PC-3 (cell line): ENCODE data around the gene SLC43A3. TPM values are rescaled to one million over a fixed set of nuclear protein-coding genes. Genes with fewer than 3 reads are reported as not detected.

Experiments used
- ATAC-seq: fragments of 200-7000 bp; cut with Tn5 transposase; 2 replicates; pipeline ENCODE4 v1.9.1; 2020; ENCODE audit warnings: mild to moderate bottlenecking, moderate library complexity
- BruUV-seq: library from RNA; stranded (reverse); fragments of 400-500 nt; replicated peaks from 2 replicates; lab custom pipeline; 2021; lab: Mats Ljungman, UMichigan
- CTCF ChIA-PET: fragments of 300-600 bp; sonication (Branson Sonifier 250); formaldehyde crosslinking; loops from one replicate; lab custom pipeline; 2022; ENCODE audit warnings: antibody characterized with exemption; lab: Charles Lee
- POLR2A ChIA-PET: fragments of 300-600 bp; sonication (Branson Sonifier 250); formaldehyde crosslinking; loops from one replicate; lab custom pipeline; 2022; ENCODE audit warnings: antibody characterized with exemption; ENCODE audit not compliant: unreplicated experiment; lab: Charles Lee
- DNase-seq: peaks from one replicate; pipeline ENCODE4 v3.0.0-alpha.2; 2015
- H2AFZ ChIP-seq: fragments of 300-600 bp; sonication (generic); 2 replicates; pipeline ENCODE4 v1.6.0; 2016; ENCODE audit warnings: antibody characterized with exemption, low read length
- H3F3A ChIP-seq: fragments of 300-600 bp; sonication (generic); one replicate; pipeline ENCODE4 v1.6.0; 2017; ENCODE audit warnings: antibody characterized with exemption, low read length, control low read depth, mild to moderate bottlenecking; ENCODE audit not compliant: unreplicated experiment
- H3K27ac ChIP-seq: fragments of 300-600 bp; sonication (generic); 2 replicates; pipeline ENCODE4 v1.5.1; 2016; ENCODE audit warnings: mild to moderate bottlenecking, low read length
- H3K27me3 ChIP-seq: fragments of 300-600 bp; sonication (generic); 2 replicates; pipeline ENCODE4 v1.6.1; 2016; ENCODE audit warnings: low read length, mixed read lengths
- H3K36me3 ChIP-seq: fragments of 300-600 bp; sonication (generic); 2 replicates; pipeline ENCODE4 v1.6.1; 2016; ENCODE audit warnings: low read depth, mixed run types, low read length, mixed read lengths
- H3K4me1 ChIP-seq: fragments of 300-600 bp; sonication (generic); 2 replicates; pipeline ENCODE4 v1.5.1; 2016; ENCODE audit warnings: low read length; ENCODE audit not compliant: insufficient read depth
- H3K4me2 ChIP-seq: fragments of 300-600 bp; sonication (generic); 2 replicates; pipeline ENCODE4 v1.6.0; 2016; ENCODE audit warnings: low read length
- H3K4me3 ChIP-seq: fragments of 300-600 bp; sonication (generic); 2 replicates; pipeline ENCODE4 v1.5.1; 2016; ENCODE audit warnings: mild to moderate bottlenecking, low read length, mixed read lengths
- H3K79me2 ChIP-seq: fragments of 300-600 bp; sonication (generic); 2 replicates; pipeline ENCODE4 v1.6.1; 2017; ENCODE audit warnings: low read length, mixed read lengths
- H3K9ac ChIP-seq: fragments of 300-600 bp; sonication (generic); 2 replicates; pipeline ENCODE4 v1.6.0; 2016; ENCODE audit warnings: mild to moderate bottlenecking, low read length
- H3K9me2 ChIP-seq: fragments of 300-600 bp; sonication (generic); replicated peaks from 2 replicates; pipeline ENCODE4 v1.6.1; 2016; ENCODE audit warnings: mixed run types, low read length, mixed read lengths
- H3K9me3 ChIP-seq: fragments of 300-600 bp; sonication (generic); 2 replicates; pipeline ENCODE4 v1.6.1; 2016; ENCODE audit warnings: low read length, mixed read lengths
- H4K20me1 ChIP-seq: fragments of 300-600 bp; sonication (generic); 2 replicates; pipeline ENCODE4 v1.6.1; 2016; ENCODE audit warnings: low read length, mixed read lengths
- CTCF ChIP-seq: fragments of 300-600 bp; sonication (generic); conservative IDR thresholded peaks from 2 replicates; pipeline ENCODE4 v1.5.1; 2017; ENCODE audit warnings: antibody characterized with exemption, low read depth, mild to moderate bottlenecking, low read length
- EZH2 ChIP-seq: fragments of 300-600 bp; sonication (generic); IDR thresholded peaks from one replicate; pipeline ENCODE4 v1.6.1; 2017; ENCODE audit warnings: antibody characterized with exemption, mild to moderate bottlenecking, low read length; ENCODE audit not compliant: unreplicated experiment
- EZH2phosphoT487 ChIP-seq: fragments of 300-600 bp; sonication (generic); IDR thresholded peaks from 2 replicates; pipeline ENCODE4 v1.6.1; 2018; ENCODE audit warnings: mild to moderate bottlenecking, antibody characterized with exemption, low read length, borderline replicate concordance
- intact Hi-C: fragments of 100-400 bp; cut with micrococcal nuclease; formaldehyde crosslinking; loops from 2 replicates; pipeline ENCODE4 v1.9.0; 2023
- total RNA-seq: library from RNA; depleted of rRNA; stranded (reverse); fragments of >200 nt; gene quantifications from 2 replicates; pipeline ENCODE4 v1.2.3, GENCODE V29; 2014

The SLC43A3 gene
- total RNA-seq, 1 experiment from 2014 or later: 35.0 TPM

GRCh38 chr11:57457643-57458023, 30.7 kb upstream of the SLC43A3 start:
- peaks cover 24% of the 10 kb centered on the region for H3K4me1 ChIP-seq
- H3K79me2 ChIP-seq: no peaks in the 10 kb centered on the region
- intact Hi-C loops: loop anchor here (1.0 to 2.0 kb wide), 4 partner anchors 23 to 187 kb away; no protein-coding TSS in a partner anchor
- ChIA-PET CTCF (interaction anchor here (0.6 to 2.1 kb wide), 5 partner anchors 18 to 112 kb away, joined by 3 to 21 read pairs (median 10); no protein-coding TSS in a partner anchor), POLR2A (interaction anchor here (0.9 kb wide), 1 partner anchor 112 kb away, joined by 3 read pairs; no protein-coding TSS in a partner anchor)
- no peaks in the 10 kb centered on the region for H3K9me3 ChIP-seq
- no peak overlapping the region for H3K27ac ChIP-seq
- H3K36me3 ChIP-seq: no peaks in the 10 kb centered on the region
- H3K4me2 ChIP-seq: peak overlapping the region; percentile 77
- no peaks in the 10 kb centered on the region for H3F3A ChIP-seq
- H2AFZ ChIP-seq: peak overlapping the region; percentile 90; the same call in 1 of the 2 replicates
- H3K27me3 ChIP-seq: peaks cover 13% of the 10 kb centered on the region
- no peak for DNase-seq
- TF ChIP-seq CTCF: no peak; the same call in 1 of the 2 replicates
- TF ChIP-seq EZH2: no peak
- no peaks in the 10 kb centered on the region for H4K20me1 ChIP-seq
- peak overlapping the region; percentile 58 for H3K4me3 ChIP-seq
- H3K9ac ChIP-seq: no peak overlapping the region
- no TSS peak for BruUV-seq
- ATAC-seq: peak; percentile 3
- peaks cover 3% of the 10 kb centered on the region; the same call in 1 of the 2 replicates for H3K9me2 ChIP-seq

GRCh38 chr11:57456960-57457642, 30.2 kb upstream of the SLC43A3 start:
- peak overlapping the region; percentile 77 for H3K4me2 ChIP-seq
- DNase-seq (peak; percentile 94), ATAC-seq (peak; percentile 69)
- peak overlapping the region; percentile 90; the same call in 1 of the 2 replicates for H2AFZ ChIP-seq
- H3K4me1 ChIP-seq: peaks cover 24% of the 10 kb centered on the region
- BruUV-seq: no TSS peak
- ChIA-PET POLR2A (no interaction called here), CTCF (interaction anchor here (0.6 to 2.1 kb wide), 3 partner anchors 36 to 111 kb away, joined by 3 to 21 read pairs (median 10); no protein-coding TSS in a partner anchor)
- intact Hi-C loops: loop anchor here (1.0 to 2.0 kb wide), 4 partner anchors 23 to 188 kb away; no protein-coding TSS in a partner anchor
- H3K79me2 ChIP-seq: no peaks in the 10 kb centered on the region
- H3K36me3 ChIP-seq: no peaks in the 10 kb centered on the region
- H4K20me1 ChIP-seq: no peaks in the 10 kb centered on the region
- peaks cover 3% of the 10 kb centered on the region; the same call in 1 of the 2 replicates for H3K9me2 ChIP-seq
- no peak overlapping the region for H3K27ac ChIP-seq
- H3K4me3 ChIP-seq: peak overlapping the region; percentile 58; the same call in 1 of the 2 replicates
- H3K9me3 ChIP-seq: no peaks in the 10 kb centered on the region
- TF ChIP-seq EZH2 (no peak), EZH2phosphoT487 (no peak), CTCF (peak; percentile 91)
- no peak overlapping the region for H3K9ac ChIP-seq
- no peaks in the 10 kb centered on the region for H3F3A ChIP-seq
- H3K27me3 ChIP-seq: peaks cover 13% of the 10 kb centered on the region
